ENCODE measurements around the gene LRRC4C.

DNA sequence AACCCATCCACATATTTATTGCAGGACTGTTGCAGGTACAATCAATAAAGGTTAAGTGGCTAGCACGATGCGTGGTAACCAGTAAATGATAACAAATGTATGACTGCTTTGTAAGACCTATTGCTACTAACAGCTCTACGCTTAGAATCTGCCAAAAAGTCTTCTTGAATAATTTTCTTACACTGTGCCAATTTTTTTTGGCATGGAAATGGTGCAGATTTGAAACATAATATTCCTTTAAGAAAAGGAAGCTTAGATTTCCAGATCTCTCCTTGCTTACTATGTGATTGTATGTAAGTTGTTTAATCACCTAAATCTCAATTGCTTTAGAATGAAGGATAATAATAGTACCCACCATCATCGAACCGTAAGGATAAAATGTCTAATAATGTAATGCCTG, 192.0 kb downstream of the LRRC4C start:
- TF ChIP-seq CTCF (conservative IDR thresholded peaks at IDR 0.05; ENCODE audit: low read depth, low read length) (no peak), EZH2 (IDR thresholded peaks at IDR 0.05; ENCODE audit: low read length, unreplicated experiment) (no peak), EZH2phosphoT487 (IDR thresholded peaks at IDR 0.05; ENCODE audit: borderline replicate concordance, low read length) (no peak)
